Lower leg skin (tissue), 4 donors: ENCODE data around the gene TFF1. TPM values are rescaled to one million over a fixed set of nuclear protein-coding genes. Genes with fewer than 3 reads are reported as not detected.

ENCODE experiments used
- DNase-seq, 2 donors: peaks; one replicate each; pipeline ENCODE4 v3.0.0-alpha.2; 2019; ENCODE audit warnings: low spot score in 2 of 2
- H3K4me3 ChIP-seq: fragments of 200-600 bp; sonication (generic); 2 replicates; pipeline ENCODE4 v1.5.1; 2017; ENCODE audit warnings: mild to moderate bottlenecking, low read depth; ENCODE audit not compliant: poor library complexity, severe bottlenecking
- CTCF ChIP-seq, 3 donors: fragments of 450-650 bp; IDR thresholded peaks; one replicate each; pipeline ENCODE4 v1.5.1; 2016; ENCODE audit warnings: antibody characterized with exemption in 3 of 3, mild to moderate bottlenecking in 3 of 3, moderate library complexity in 2 of 3
- POLR2A ChIP-seq, 2 donors: fragments of 450-650 bp; IDR thresholded peaks; one replicate each; pipeline ENCODE4 v1.6.1; 2016 to 2017; ENCODE audit warnings: antibody characterized with exemption in 2 of 2, mild to moderate bottlenecking in 1 of 2, moderate library complexity in 1 of 2
- WGBS, 2 donors: methylation state at CpG; one replicate each; pipeline ENCODE4 v1.1.5; 2018; 5-methylcytosine and 5-hydroxymethylcytosine counted together
- intact Hi-C: fragments of 100-400 bp; cut with DNase I; formaldehyde crosslinking; loops from one replicate; pipeline ENCODE4 v1.15.0; 2023; ENCODE audit warnings: low total_unique reads
- total RNA-seq, 4 donors: library from RNA; depleted of rRNA; stranded (reverse); fragments of >200 nt; gene quantifications; one replicate each; pipeline ENCODE4 v1.1.0, GENCODE V29; 2016

TFF1 gene
- total RNA-seq, 4 donors from 2014 or later, result not detected

- DNase-seq, result peak in 1 of 2 donors; percentile 46
- WGBS, 2 donors, result 73 to 74% methylated on average over 6 of the region's 6 CpGs
- H3K4me3 ChIP-seq, result no peak overlapping the region
- intact Hi-C loops, result loop anchor here (10.0 kb wide), 1 partner anchor 130 kb away; no protein-coding TSS in a partner anchor
- TF ChIP-seq POLR2A (IDR thresholded peaks at IDR 0.05) (no peak), CTCF (IDR thresholded peaks at IDR 0.05) (no peak)
These were observed 51.6 kb downstream of the TFF1 start for GRCh38 chr21:42314616-42315295.

DNA sequence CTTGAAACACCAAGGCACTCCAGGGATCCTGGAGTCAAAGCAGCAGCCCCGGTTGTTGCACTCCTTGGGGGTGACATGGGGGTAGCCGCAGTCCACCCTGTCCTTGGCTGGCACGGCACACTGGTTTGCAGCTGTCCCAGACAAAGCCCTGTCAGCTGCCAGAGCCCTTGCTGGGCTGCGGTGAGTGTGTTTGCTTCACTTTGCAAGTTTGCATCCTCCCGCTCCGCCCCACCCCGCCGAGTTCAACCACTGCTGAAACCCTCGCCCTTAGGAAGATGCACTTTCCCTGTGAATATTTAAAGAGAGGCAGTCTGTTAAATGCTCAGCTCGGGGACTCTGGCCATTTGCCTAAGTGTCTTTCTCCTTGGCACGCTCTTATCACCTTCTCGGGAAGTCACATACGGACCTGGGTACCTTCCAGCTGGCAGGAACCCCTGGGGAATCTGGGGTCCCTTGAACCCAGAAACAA is 52.8 kb downstream of the TFF1 start:
- no peak for TF ChIP-seq POLR2A (IDR thresholded peaks at IDR 0.05)
- TF ChIP-seq CTCF (IDR thresholded peaks at IDR 0.05), result no peak
- WGBS, 2 donors, result 54 to 55% methylated on average over 12 to 13 of the region's 13 CpGs
- H3K4me3 ChIP-seq, result no peak overlapping the region
- DNase-seq, result peak in 1 of 2 donors; percentile 83
- intact Hi-C loops, result loop anchor here (10.0 kb wide), 1 partner anchor 131 kb away; no protein-coding TSS in a partner anchor

GRCh38 chr21:42312626-42313104 is 53.7 kb downstream of the TFF1 start:
- intact Hi-C loops, result loop anchor here (10.0 kb wide), 1 partner anchor 132 kb away; no protein-coding TSS in a partner anchor
- TF ChIP-seq CTCF (IDR thresholded peaks at IDR 0.05), result no peak
- no peak for TF ChIP-seq POLR2A (IDR thresholded peaks at IDR 0.05)
- 80 to 84% methylated on average over 8 to 13 of the region's 16 CpGs for WGBS, 2 donors
- H3K4me3 ChIP-seq, result no peak overlapping the region
- DNase-seq, result peak in 1 of 2 donors; percentile 76

Other genes starting within 250 kb of the TFF1 start
- gene ABCG1, start 147.4 kb downstream of the TFF1 start, total RNA-seq, result 10 to 100 TPM; 49.4 to 80.2 (median 52.7) TPM
- 10 to 100 TPM in 1 of 4 donors, 1 to 10 TPM in 3; 3.6 to 16.8 (median 8.7) TPM for gene TFF3, start 51.1 kb downstream of the TFF1 start, total RNA-seq
- gene TFF2, start 15.5 kb downstream of the TFF1 start, total RNA-seq, result not detected
- under 1 TPM; 0.19 to 0.78 (median 0.36) TPM for gene TMPRSS3, start 29.5 kb upstream of the TFF1 start, total RNA-seq
- under 1 TPM in 1 of 4 donors, not detected in 3; 0.23 TPM for gene UBASH3A, start 37.4 kb upstream of the TFF1 start, total RNA-seq
- gene RSPH1, start 129.7 kb upstream of the TFF1 start, total RNA-seq, result 1 to 10 TPM in 3 of 4 donors, under 1 TPM in 1; 0.34 to 3.7 (median 2.1) TPM
- 10 to 100 TPM in 3 of 4 donors, 1 to 10 TPM in 1; 7.4 to 19.2 (median 16.9) TPM for gene SLC37A1, start 147.3 kb upstream of the TFF1 start, total RNA-seq